Measurements from ENCODE around the gene CALCR. TPM values are rescaled to one million over a fixed set of nuclear protein-coding genes. Genes with fewer than 3 reads are reported as not detected.

The CALCR gene
- total and polyA plus RNA-seq, 8 donors: 0.16 TPM; not detected in 7

- Histone ChIP-seq H3K27me3 (peaks cover 18 to 20% of the 10 kb centered on the region in 2 donors), H3K27ac (no peak overlapping the region), H3K9me3 (no peaks in the 10 kb centered on the region), H3K4me3 (no peak overlapping the region), H3K36me3 (no peaks in the 10 kb centered on the region), H3K4me1 (no peaks in the 10 kb centered on the region)
- TF ChIP-seq CTCF (IDR thresholded peaks at IDR 0.05): no peak
- no peak for ATAC-seq
- DNase-seq: no peak
- intact Hi-C loops (cut with DNase I): no loop called here
These were observed 4.9 kb upstream of the CALCR start for GRCh38 chr7:93579431-93579830.

- ATAC-seq (peak; percentile 74), DNase-seq (peak in 1 of 4 donors; percentile 1)
- Histone ChIP-seq H3K27ac (no peak overlapping the region), H3K36me3 (no peaks in the 10 kb centered on the region), H3K27me3 (peaks cover 24 to 27% of the 10 kb centered on the region in 2 donors), H3K9me3 (no peaks in the 10 kb centered on the region), H3K4me1 (no peaks in the 10 kb centered on the region), H3K4me3 (no peak overlapping the region)
- no peak for TF ChIP-seq CTCF (IDR thresholded peaks at IDR 0.05)
- intact Hi-C loops (cut with DNase I): no loop called here
These were observed 4.2 kb upstream of the CALCR start for GRCh38 chr7:93578762-93579161.

GRCh38 chr7:93575555-93576399, 1.3 kb upstream of the CALCR start:
- DNase-seq: peak in 1 of 4 donors; percentile 57
- intact Hi-C loops (cut with DNase I): no loop called here
- peak; percentile 7 for ATAC-seq

GRCh38 chr7:93574269-93574645, 267 bp downstream of the CALCR start:
- DNase-seq: peak in 1 of 4 donors; percentile 52
- ATAC-seq: peak; percentile 9
- no peaks in the 10 kb centered on the region for H3K9me3 ChIP-seq
- TF ChIP-seq CTCF (IDR thresholded peaks at IDR 0.05): no peak
- no peak overlapping the region for H3K27ac ChIP-seq
- intact Hi-C loops (cut with DNase I): no loop called here
- peak overlapping the region in 1 of 2 donors; percentile 20 for H3K4me3 ChIP-seq
- H3K4me1 ChIP-seq: no peaks in the 10 kb centered on the region
- H3K36me3 ChIP-seq: no peaks in the 10 kb centered on the region
- H3K27me3 ChIP-seq: peaks cover 34 to 37% of the 10 kb centered on the region in 2 donors

More at GRCh38 chr7:93575555-93576399, 1.3 kb upstream of the CALCR start:
- no peak overlapping the region for H3K27ac ChIP-seq
- no peaks in the 10 kb centered on the region for H3K9me3 ChIP-seq
- no peak for TF ChIP-seq CTCF (IDR thresholded peaks at IDR 0.05)
- H3K4me1 ChIP-seq: no peaks in the 10 kb centered on the region
- no peaks in the 10 kb centered on the region for H3K36me3 ChIP-seq
- no peak overlapping the region for H3K4me3 ChIP-seq
- H3K27me3 ChIP-seq: peaks cover 34 to 37% of the 10 kb centered on the region in 2 donors

- H3K27ac ChIP-seq: no peak overlapping the region
- peaks cover 14% of the 10 kb centered on the region in 2 donors for H3K27me3 ChIP-seq
- DNase-seq: no peak
- H3K9me3 ChIP-seq: no peaks in the 10 kb centered on the region
- H3K4me1 ChIP-seq: no peaks in the 10 kb centered on the region
- no peak overlapping the region for H3K4me3 ChIP-seq
- no peak for ATAC-seq
- intact Hi-C loops (cut with DNase I): no loop called here
- H3K36me3 ChIP-seq: no peaks in the 10 kb centered on the region
- TF ChIP-seq CTCF (IDR thresholded peaks at IDR 0.05): no peak
These were observed 5.3 kb downstream of the CALCR start for GRCh38 chr7:93569189-93569588.
